ENCODE results near the gene SLC25A11. TPM values are rescaled to one million over a fixed set of nuclear protein-coding genes. Genes with fewer than 3 reads are reported as not detected.
"Not testable (repeated sequence)": the region's sequence is repeated elsewhere in the genome, so short reads cannot be mapped to it uniquely, and the experiment has no call there.

SLC25A11 gene
- total RNA-seq, 2 experiments from 2014 or later = 80.9 to 89.3 TPM

DNA sequence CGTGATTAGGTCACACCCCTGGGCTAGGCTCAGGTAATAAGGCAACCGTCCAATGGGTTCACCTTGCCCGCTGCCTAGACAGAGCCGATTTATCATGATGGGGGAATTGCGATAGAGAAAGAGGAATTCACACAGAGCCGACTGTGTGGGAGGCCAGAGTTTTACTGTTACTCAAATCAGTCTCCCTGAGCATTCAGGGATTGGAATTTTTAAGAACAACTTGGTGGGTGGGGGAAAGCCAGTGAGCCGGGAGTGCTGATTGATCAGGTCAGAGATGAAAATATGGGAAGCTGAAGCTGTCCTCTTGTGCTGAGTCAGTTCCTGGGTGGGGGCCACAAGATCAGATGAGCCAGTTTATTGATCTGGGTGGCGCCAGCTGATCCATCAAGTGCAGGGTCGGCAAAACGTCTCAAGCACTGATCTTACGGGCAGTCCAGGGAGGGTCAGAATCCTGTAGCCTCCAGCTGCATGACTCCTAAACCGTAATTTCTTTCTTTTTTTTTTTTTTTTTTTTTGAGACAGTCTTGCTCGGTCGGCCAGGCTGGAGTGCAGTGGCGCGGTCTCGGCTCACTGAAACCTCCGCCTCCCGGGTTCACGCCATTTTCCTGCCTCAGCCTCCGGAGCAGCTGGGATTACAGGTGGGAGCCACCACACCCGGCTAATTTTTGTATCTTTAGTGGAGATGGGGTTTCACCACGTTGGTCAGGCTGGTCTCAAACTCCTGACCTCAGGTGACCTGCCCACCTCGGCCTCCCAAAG, 13.1 kb downstream of the SLC25A11 start:
- H3K4me3 Mint-ChIP-seq = not testable (repeated sequence)

DNA sequence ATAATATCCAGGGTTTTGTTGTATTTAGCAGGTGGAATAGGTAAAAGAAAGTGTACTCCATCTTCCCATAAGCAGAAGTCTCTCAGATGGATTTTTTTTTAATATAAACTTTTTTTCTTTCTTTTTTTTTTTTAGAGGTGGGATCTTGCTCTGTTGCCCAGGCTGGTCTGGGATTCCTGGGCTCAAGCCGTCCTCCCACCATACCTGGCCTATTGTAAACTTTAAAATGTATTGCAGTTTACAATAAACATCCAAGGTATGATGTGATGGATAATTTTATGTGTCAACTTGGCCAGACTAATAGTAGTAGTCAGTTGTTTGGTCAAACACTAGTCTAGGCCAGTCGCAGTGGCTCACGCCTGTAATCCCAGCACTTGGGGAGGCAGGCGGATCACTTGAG, 18.5 kb downstream of the SLC25A11 start:
- Mint-ChIP-seq H3K27me3 (no peaks in the 10 kb centered on the region), H3K4me1 (no peaks in the 10 kb centered on the region), H3K27ac (no peak overlapping the region), H3K9me3 (no peaks in the 10 kb centered on the region), H3K4me3 (no peak overlapping the region), H3K36me3 (peaks cover 2% of the 10 kb centered on the region)
- no peak for DNase-seq

More for the DNA sequence above, 13.1 kb downstream of the SLC25A11 start:
- H3K27ac Mint-ChIP-seq, H3K36me3 Mint-ChIP-seq, H3K9me3 Mint-ChIP-seq, H3K4me1 Mint-ChIP-seq, DNase-seq, H3K27me3 Mint-ChIP-seq: not testable (repeated sequence)

DNA sequence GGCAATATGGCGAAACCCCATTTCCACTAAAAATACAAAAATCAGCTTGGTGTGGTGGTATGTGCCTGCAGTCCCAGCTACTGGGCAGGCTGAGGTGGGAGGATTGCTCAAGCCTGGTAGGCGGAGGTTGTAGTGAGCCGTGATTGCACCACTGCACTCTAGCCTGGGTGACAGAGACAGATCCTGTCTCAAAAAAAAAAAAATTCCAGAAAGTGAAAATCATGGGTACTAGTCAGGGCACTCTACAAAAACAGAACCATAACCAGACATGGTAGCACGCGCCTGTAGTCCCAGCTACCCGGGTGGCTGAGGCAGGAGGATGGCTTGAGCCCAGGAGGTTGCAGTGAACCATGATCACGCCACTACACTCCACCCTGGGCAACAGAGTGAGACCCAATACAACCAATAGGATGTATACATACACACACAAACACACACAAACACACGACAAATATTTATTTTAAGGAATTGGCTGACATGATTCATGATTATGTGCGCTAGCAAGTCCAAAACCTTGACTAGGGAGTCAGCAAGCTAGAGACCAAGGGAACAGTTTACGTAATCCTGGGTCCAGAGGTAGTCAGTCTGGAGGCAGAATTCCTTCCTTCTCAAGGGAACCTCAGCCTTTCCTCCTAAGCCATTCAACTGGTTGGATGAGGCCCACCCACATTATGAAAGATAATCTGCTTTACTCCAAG, 19.3 kb downstream of the SLC25A11 start:
- Mint-ChIP-seq H3K9me3 (no peaks in the 10 kb centered on the region), H3K27ac (no peak overlapping the region), H3K36me3 (peaks cover 2% of the 10 kb centered on the region), H3K27me3 (no peaks in the 10 kb centered on the region), H3K4me3 (no peak overlapping the region), H3K4me1 (no peaks in the 10 kb centered on the region)
- no peak for DNase-seq

DNA sequence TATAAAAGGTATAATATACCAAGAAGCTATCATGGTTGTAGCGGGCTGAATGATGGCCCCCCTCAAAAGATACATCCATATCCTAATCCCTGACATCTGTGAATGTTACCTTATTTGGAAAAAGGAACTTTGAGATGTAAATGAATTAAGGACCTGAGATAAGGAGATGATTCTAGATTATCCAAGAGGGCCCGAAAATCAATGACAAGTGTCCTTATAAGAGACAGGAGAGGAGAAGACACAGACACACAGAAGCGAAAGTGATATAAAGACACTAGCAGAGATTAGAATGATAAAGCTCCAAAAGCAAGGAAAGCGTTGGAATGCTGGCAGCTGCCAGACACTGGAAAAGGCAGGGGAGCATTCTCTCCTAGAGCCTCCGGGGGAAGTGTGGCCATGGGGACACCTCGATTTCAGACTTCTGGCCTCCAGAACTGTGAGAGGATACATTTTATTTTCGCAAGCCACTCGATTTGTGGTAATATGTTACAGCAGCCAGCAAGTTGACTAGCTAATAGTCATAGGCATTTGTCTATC, 20.3 kb downstream of the SLC25A11 start:
- Mint-ChIP-seq H3K27ac (no peak overlapping the region), H3K4me3 (no peak overlapping the region)

DNA sequence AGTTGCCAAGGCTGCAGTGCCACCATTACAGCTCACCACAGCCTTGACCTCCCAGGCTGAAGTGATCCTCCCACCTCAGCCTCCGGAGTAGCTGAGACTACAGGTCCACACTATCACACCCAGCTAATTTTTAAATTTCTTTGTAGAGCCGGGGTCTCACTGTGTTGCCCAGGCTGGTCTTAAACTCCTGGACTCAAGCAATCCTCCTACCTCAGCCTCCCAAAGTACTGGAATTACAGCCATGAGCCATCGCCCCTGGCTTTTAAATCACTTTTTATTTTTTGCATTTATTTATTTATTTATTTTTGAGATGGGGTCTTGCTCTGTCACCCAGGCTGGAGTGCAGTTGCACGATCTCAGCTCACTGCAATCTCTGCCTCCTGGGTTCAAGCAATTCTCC, 25.3 kb downstream of the SLC25A11 start:
- not testable (repeated sequence) for H3K27me3 Mint-ChIP-seq, H3K4me1 Mint-ChIP-seq, H3K27ac Mint-ChIP-seq, H3K36me3 Mint-ChIP-seq, DNase-seq, H3K9me3 Mint-ChIP-seq, H3K4me3 Mint-ChIP-seq

More for the DNA sequence above, 20.3 kb downstream of the SLC25A11 start:
- DNase-seq = no peak
- no peaks in the 10 kb centered on the region for H3K27me3 Mint-ChIP-seq
- no peaks in the 10 kb centered on the region for H3K9me3 Mint-ChIP-seq
- peaks cover 2% of the 10 kb centered on the region for H3K36me3 Mint-ChIP-seq
- no peaks in the 10 kb centered on the region for H3K4me1 Mint-ChIP-seq

DNA sequence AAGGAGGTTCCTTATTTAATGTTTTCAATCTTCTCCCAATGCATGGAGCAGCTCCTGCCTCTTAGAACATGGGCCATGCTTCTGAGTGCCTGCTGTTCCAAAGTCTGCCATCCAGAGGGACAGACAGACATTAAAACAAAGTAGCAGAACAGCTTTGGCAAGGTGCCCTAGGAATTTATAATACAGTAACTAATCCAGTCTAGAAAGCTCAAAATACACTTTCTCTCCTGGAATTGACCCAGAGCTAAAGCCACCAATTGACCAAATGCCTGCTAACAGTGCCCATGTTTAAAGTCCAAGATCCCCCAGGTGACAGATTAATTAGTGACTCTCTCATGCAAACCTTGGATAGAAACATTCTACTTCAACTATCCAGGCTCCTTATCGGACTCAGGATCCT, 25.9 kb downstream of the SLC25A11 start:
- Mint-ChIP-seq H3K4me1 (no peaks in the 10 kb centered on the region), H3K9me3 (no peaks in the 10 kb centered on the region), H3K4me3 (no peak overlapping the region), H3K27ac (no peak overlapping the region), H3K27me3 (no peaks in the 10 kb centered on the region), H3K36me3 (no peaks in the 10 kb centered on the region)
- no peak for DNase-seq

DNA sequence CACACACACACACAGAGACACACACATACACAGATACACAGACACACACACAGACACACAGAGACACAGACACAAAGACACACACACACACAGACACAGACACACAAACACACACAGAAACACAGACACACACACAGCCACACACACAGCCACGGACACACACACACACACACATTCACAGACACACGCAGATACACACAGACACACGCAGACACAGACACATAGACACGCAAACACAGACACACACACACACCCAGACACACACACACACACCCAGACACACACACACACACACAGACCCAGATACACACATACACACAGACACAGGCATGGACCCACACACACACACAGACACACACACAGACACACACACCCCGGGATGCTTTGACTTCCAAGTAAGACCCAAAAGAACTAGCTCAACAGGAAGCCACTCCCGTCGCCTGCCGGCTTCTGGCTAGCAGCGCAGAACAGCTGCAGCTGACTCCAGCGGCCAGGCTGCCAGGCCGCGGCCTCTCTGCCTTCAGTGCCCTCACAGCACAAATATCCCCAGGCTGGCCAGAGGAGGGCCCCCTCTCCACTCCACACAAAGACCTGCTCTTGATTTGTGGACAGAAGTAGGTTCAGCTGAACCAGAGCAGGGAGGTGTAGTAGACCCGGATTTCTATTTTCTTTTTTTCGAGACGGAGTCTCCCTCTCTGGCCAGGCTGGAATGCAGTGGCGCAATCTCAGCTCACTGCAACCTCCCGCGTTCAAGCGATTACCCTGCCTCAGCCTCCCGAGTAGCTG, 30.9 kb downstream of the SLC25A11 start:
- H3K4me3 Mint-ChIP-seq = no peak overlapping the region
- DNase-seq = peak; percentile 77
- H3K36me3 Mint-ChIP-seq = no peaks in the 10 kb centered on the region
- H3K9me3 Mint-ChIP-seq = no peaks in the 10 kb centered on the region
- no peaks in the 10 kb centered on the region for H3K27me3 Mint-ChIP-seq
- H3K27ac Mint-ChIP-seq = no peak overlapping the region
- H3K4me1 Mint-ChIP-seq = peaks cover 6% of the 10 kb centered on the region

DNA sequence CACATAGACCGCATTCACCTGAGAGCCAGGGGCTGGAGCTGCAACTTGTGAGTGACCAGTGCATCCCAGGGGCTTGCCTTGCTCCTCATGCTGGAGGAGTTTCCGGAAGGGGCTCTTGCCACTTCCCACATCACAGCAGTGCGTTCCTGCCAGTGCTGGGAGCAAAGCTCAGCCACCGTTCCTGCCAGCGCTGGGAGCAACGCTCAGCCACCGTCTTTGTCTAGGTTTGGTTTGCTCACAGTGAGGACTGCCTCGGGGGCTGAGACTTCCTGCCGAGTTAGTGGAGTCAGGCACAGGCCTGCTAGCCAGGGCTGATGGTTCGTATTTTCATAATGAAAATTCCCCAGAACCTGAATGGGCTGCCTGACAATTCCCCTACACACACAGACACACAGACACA, 31.5 kb downstream of the SLC25A11 start:
- no peak for DNase-seq
- Mint-ChIP-seq H3K36me3 (no peaks in the 10 kb centered on the region), H3K27ac (no peak overlapping the region), H3K9me3 (no peaks in the 10 kb centered on the region), H3K4me1 (peaks cover 10% of the 10 kb centered on the region), H3K27me3 (no peaks in the 10 kb centered on the region), H3K4me3 (no peak overlapping the region)

DNA sequence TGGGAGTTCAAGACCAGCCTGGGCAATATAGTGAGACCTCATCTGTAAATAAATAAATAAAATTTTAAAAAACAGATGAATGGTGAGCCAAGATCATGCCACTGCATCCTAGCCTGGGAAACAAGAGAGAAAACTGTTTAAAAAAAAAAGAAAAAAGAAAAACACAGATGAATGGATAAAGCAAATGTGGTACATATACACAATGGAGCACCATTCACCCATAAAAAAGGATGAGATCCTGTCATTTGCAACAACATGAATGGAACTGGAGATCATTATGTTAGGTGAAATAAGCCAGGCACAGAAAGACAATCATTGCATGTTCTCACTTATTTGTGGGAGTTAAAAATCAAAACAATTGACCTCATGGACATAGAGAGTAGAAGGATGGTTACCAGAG, 33.2 kb downstream of the SLC25A11 start:
- H3K9me3 Mint-ChIP-seq, H3K36me3 Mint-ChIP-seq: not testable (repeated sequence)

DNA sequence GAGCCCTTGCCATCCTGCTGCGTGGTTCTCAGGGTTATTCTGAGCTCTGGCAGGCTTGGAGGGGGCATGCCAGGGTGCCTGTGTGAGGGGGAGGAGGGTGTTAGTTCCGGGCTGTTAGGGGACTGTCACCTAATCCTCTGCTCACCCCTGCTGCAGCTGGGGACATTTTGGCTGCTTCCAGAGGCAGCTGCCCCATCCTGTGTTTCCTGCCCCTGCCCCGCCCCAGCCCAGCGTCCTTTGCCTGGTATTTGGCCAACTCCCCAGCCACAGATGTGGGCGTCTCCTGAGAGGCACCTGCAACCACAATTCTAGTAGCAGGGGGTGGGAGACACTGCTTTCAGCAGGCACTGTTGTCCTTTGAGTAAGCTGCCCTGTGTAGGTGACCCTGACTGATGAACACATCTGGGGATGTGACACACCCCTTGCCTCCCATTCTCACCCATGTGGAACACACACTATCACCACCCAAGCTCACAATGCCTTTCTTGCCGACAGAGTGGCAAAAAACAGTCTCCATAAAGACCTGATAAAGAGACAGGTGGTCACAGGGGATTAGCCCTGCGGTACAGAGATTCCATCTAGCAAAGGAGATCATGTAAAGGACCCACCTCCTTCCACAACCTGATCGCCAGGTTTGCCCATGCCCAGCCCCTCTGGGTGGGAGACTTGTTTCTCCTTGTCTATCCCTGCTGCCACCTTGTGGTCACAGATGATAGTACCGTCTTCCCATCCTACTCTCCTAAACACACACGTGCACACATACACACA, 36.6 kb downstream of the SLC25A11 start, which contains the start of gene CHRNE:
Gene CHRNE, minus strand, starts transcription at position 48 of the 768 bp plus-strand sequence. Its CDS starts 35 bp downstream, at position 13.
- Mint-ChIP-seq H3K9me3 (no peaks in the 10 kb centered on the region), H3K4me1 (peaks cover 35% of the 10 kb centered on the region), H3K4me3 (peak within 1 kb of the TSS; percentile 16), H3K36me3 (peaks cover 10% of the 10 kb centered on the region), H3K27me3 (no peaks in the 10 kb centered on the region), H3K27ac (peak within 1 kb of the TSS; percentile 52)
- DNase-seq = peak; percentile 71

More for the DNA sequence above, 33.2 kb downstream of the SLC25A11 start:
- H3K27me3 Mint-ChIP-seq, H3K4me3 Mint-ChIP-seq, DNase-seq, H3K27ac Mint-ChIP-seq: not testable (repeated sequence)
- peaks cover 23% of the 10 kb centered on the region for H3K4me1 Mint-ChIP-seq

DNA sequence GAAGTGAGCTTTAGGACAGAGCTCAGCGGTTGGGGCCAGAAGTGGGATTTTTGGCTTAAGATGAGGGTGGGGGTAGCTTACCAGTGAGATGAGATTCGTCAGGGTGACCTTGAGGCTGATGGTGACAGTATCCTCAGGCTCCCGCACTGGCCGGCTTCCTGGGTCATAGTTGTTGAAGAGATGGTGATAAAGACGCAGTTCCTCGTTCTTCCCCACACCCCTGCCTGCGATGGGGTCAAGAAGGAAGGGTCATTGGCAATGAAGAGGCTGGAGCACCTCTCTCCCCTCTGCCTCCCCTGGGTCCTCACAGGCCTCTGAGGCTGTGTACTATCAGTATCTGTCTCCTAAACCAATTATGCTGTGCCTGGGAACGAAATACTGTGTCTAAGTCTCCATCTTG, 37.3 kb downstream of the SLC25A11 start:
- Mint-ChIP-seq H3K27me3 (no peaks in the 10 kb centered on the region), H3K27ac (peak overlapping the region; percentile 52), H3K36me3 (peaks cover 10% of the 10 kb centered on the region), H3K9me3 (no peaks in the 10 kb centered on the region), H3K4me3 (no peak overlapping the region), H3K4me1 (peaks cover 33% of the 10 kb centered on the region)
- no peak for DNase-seq

DNA sequence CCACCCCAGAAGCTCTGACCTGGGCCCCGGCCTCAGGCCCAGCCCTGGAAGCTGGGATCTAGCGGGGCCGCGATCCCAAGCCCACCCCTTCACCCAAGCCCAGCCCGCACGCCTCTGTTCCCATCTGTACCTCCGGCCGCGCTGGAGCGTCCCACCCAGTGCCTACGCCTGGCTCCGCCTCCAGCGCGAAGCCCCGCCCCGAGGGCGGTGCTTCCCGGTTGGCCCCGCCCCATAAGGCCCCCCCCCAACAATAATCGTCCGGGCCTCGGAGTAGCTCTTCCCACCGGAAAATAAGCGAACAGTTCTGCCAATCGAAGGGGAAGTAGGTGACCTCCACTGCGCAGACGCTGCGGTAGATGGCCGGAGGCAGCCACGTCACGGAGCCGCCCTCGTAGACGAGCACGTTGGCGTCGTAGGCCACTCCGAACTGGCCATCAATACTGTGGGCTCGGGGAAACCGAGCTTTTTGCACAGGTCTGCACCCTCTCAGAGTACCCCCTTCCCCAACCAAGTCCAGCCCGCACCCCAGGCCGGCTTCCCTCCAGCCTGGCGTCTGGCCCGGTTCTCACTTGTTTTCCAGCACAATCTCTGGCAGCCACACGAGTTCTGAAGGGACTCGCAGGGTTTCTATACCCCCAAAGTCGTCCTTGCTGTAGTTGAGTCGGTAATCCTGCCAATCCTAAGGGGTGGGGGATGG, 38.0 kb downstream of the SLC25A11 start:
- Mint-ChIP-seq H3K9me3 (no peaks in the 10 kb centered on the region), H3K27me3 (no peaks in the 10 kb centered on the region), H3K27ac (peak overlapping the region; percentile 52), H3K36me3 (peaks cover 10% of the 10 kb centered on the region), H3K4me1 (peaks cover 33% of the 10 kb centered on the region), H3K4me3 (no peak overlapping the region)
- DNase-seq = no peak

DNA sequence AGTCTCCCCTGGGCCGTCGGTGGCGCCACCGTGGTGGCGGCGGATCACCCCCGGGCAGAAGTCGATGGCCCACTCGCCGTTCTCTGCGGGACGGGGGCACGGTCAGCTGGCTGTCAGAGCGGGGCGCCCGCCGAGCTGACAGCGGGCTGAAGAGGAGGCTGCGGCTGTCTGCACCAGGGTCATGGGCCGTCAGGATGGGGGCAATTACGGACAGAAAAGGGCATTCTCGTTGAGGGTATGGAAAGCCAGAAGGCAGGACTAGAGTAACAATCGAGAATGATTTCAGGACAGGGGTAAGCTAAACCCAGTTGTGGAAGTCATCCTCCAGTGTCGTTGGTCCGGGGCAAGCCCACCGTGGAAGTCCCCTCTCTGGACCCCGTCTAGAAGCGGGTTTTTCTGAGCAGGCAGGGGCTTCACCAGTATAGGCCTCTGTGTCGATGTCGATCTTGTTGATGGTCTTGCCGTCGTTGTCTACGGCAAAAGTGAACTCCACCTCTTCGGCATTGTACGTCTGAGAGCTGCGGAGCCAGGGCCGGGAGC, 38.7 kb downstream of the SLC25A11 start:
- Mint-ChIP-seq H3K4me3 (peak overlapping the region; percentile 87), H3K27me3 (no peaks in the 10 kb centered on the region), H3K4me1 (peaks cover 33% of the 10 kb centered on the region), H3K36me3 (peaks cover 10% of the 10 kb centered on the region), H3K9me3 (no peaks in the 10 kb centered on the region), H3K27ac (peak overlapping the region; percentile 54)
- no peak for DNase-seq

All from activated naive CD8-positive, alpha-beta T cell treated with anti-CD3 and anti-CD28 coated beads for 36 hours (primary cell).